ENCODE data around the gene NKD1.

NKD1 gene

GRCh38 chr16:50580180-50580798 is 32.1 kb downstream of the NKD1 start:
- TF ChIP-seq SIN3A (IDR thresholded peaks at IDR 0.05; ENCODE audit: borderline replicate concordance, insufficient read depth, low read length) = no peak
- no peak for TF ChIP-seq FOXP2 (optimal IDR thresholded peaks at IDR 0.05; ENCODE audit: borderline replicate concordance, extremely low read depth, extremely low read length, insufficient read depth)
- TF ChIP-seq POLR2AphosphoS5 (IDR thresholded peaks at IDR 0.05; ENCODE audit: low read depth, low read length) = no peak
- TF ChIP-seq REST (IDR thresholded peaks at IDR 0.05; ENCODE audit: insufficient read depth in 1 of 2, low read depth in 2 of 2, low read length in 2 of 2) = no peak
- no peak for TF ChIP-seq TAF1 (IDR thresholded peaks at IDR 0.05; ENCODE audit: borderline replicate concordance, insufficient read depth, low read length)

- TF ChIP-seq FOXP2 (optimal IDR thresholded peaks at IDR 0.05; ENCODE audit: borderline replicate concordance, extremely low read depth, extremely low read length, insufficient read depth) (no peak), SIN3A (IDR thresholded peaks at IDR 0.05; ENCODE audit: borderline replicate concordance, insufficient read depth, low read length) (no peak), POLR2AphosphoS5 (IDR thresholded peaks at IDR 0.05; ENCODE audit: low read depth, low read length) (no peak), TAF1 (IDR thresholded peaks at IDR 0.05; ENCODE audit: borderline replicate concordance, insufficient read depth, low read length) (no peak), REST (IDR thresholded peaks at IDR 0.05; ENCODE audit: insufficient read depth in 1 of 2, low read depth in 2 of 2, low read length in 2 of 2) (no peak)
These were observed 33.6 kb downstream of the NKD1 start for GRCh38 chr16:50581845-50582244.

GRCh38 chr16:50583211-50583610 is 35.0 kb downstream of the NKD1 start:
- no peak for TF ChIP-seq POLR2AphosphoS5 (IDR thresholded peaks at IDR 0.05; ENCODE audit: low read depth, low read length)
- no peak for TF ChIP-seq FOXP2 (optimal IDR thresholded peaks at IDR 0.05; ENCODE audit: borderline replicate concordance, extremely low read depth, extremely low read length, insufficient read depth)
- TF ChIP-seq TAF1 (IDR thresholded peaks at IDR 0.05; ENCODE audit: borderline replicate concordance, insufficient read depth, low read length) = no peak
- no peak for TF ChIP-seq REST (IDR thresholded peaks at IDR 0.05; ENCODE audit: insufficient read depth in 1 of 2, low read depth in 2 of 2, low read length in 2 of 2)
- TF ChIP-seq SIN3A (IDR thresholded peaks at IDR 0.05; ENCODE audit: borderline replicate concordance, insufficient read depth, low read length) = no peak

- TF ChIP-seq REST (IDR thresholded peaks at IDR 0.05; ENCODE audit: insufficient read depth in 1 of 2, low read depth in 2 of 2, low read length in 2 of 2) = no peak
- no peak for TF ChIP-seq SIN3A (IDR thresholded peaks at IDR 0.05; ENCODE audit: borderline replicate concordance, insufficient read depth, low read length)
- no peak for TF ChIP-seq TAF1 (IDR thresholded peaks at IDR 0.05; ENCODE audit: borderline replicate concordance, insufficient read depth, low read length)
These were observed 36.0 kb downstream of the NKD1 start for GRCh38 chr16:50584033-50584722.
